ENCODE measurements around the gene C17orf107.

DNA sequence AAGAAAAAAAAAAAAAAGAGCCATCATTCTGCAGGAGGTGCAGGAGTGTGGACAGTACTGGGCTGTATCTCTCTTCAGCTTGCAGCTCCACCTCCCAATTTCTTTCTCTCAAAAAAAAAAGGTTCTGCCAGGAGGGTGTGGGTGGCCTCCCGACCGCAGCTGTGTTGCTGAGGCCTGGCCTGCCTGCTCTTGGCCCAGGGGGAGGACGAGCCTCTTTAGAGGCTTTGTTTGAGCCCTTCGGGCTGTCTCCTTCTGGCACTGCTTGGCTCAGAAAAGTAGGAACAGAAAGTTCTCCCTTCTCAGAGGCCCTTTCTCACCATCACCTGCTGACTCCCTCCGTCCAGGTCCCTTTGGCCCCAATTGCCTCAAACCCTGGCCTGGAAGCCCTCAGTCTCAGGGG is 22.2 kb upstream of the C17orf107 start:
- TF ChIP-seq, protein P1, sequence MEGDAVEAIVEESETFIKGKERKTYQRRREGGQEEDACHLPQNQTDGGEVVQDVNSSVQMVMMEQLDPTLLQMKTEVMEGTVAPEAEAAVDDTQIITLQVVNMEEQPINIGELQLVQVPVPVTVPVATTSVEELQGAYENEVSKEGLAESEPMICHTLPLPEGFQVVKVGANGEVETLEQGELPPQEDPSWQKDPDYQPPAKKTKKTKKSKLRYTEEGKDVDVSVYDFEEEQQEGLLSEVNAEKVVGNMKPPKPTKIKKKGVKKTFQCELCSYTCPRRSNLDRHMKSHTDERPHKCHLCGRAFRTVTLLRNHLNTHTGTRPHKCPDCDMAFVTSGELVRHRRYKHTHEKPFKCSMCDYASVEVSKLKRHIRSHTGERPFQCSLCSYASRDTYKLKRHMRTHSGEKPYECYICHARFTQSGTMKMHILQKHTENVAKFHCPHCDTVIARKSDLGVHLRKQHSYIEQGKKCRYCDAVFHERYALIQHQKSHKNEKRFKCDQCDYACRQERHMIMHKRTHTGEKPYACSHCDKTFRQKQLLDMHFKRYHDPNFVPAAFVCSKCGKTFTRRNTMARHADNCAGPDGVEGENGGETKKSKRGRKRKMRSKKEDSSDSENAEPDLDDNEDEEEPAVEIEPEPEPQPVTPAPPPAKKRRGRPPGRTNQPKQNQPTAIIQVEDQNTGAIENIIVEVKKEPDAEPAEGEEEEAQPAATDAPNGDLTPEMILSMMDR (IDR thresholded peaks at IDR 0.05): no peak
- TF ChIP-seq POLR2A (IDR thresholded peaks at IDR 0.05): no peak
